Kidney epithelial cell (primary cell): ENCODE measurements around the gene MRPS6. TPM values are rescaled to one million over a fixed set of nuclear protein-coding genes. Genes with fewer than 3 reads are reported as not detected.

ENCODE experiments used
- DNase-seq: peaks from one replicate; pipeline ENCODE4 v3.0.0-alpha.2; 2010; ENCODE audit warnings: low read depth
- H3K27me3 ChIP-seq: 2 replicates; pipeline ENCODE4 v1.6.0; 2011; ENCODE audit warnings: low read length; ENCODE audit not compliant: control insufficient read depth, insufficient read depth
- H3K36me3 ChIP-seq: 2 replicates; pipeline ENCODE4 v1.5.1; 2011; ENCODE audit warnings: low read length; ENCODE audit not compliant: control insufficient read depth, insufficient read depth
- H3K4me3 ChIP-seq: 2 replicates; pipeline ENCODE4 v1.5.1; 2011; ENCODE audit warnings: low read depth, mild to moderate bottlenecking, control low read depth, low read length
- CTCF ChIP-seq: IDR thresholded peaks from 2 replicates; pipeline ENCODE4 v1.5.1; 2011; ENCODE audit warnings: mild to moderate bottlenecking, moderate library complexity, low read length, control low read depth, inconsistent platforms; ENCODE audit not compliant: insufficient read depth, poor library complexity, severe bottlenecking
- total RNA-seq: library from RNA; depleted of rRNA; stranded (reverse); fragments of >200 nt; gene quantifications from 2 replicates; pipeline ENCODE4 v1.2.3, GENCODE V29; 2015

Gene MRPS6
- total RNA-seq, 1 donor from 2014 or later, result 32.8 TPM

GRCh38 chr21:34031835-34032370 lies 41.5 kb upstream of the MRPS6 start:
- H3K36me3 ChIP-seq, result no peaks in the 10 kb centered on the region
- DNase-seq, result no peak
- TF ChIP-seq CTCF, result no peak

GRCh38 chr21:34034369-34035014 lies 38.9 kb upstream of the MRPS6 start:
- Histone ChIP-seq H3K36me3 (no peaks in the 10 kb centered on the region), H3K27me3 (no peaks in the 10 kb centered on the region), H3K4me3 (no peak overlapping the region)
- DNase-seq, result no peak
- no peak for TF ChIP-seq CTCF

More at GRCh38 chr21:34031835-34032370, 41.5 kb upstream of the MRPS6 start:
- Histone ChIP-seq H3K27me3 (no peaks in the 10 kb centered on the region), H3K4me3 (no peak overlapping the region)

GRCh38 chr21:34035619-34036354 lies 37.6 kb upstream of the MRPS6 start:
- no peak for TF ChIP-seq CTCF
- H3K36me3 ChIP-seq, result no peaks in the 10 kb centered on the region
- H3K4me3 ChIP-seq, result no peak overlapping the region
- DNase-seq, result no peak
- H3K27me3 ChIP-seq, result no peaks in the 10 kb centered on the region

GRCh38 chr21:34037009-34037795 lies 36.2 kb upstream of the MRPS6 start:
- no peak for TF ChIP-seq CTCF
- DNase-seq, result no peak

GRCh38 chr21:34039678-34040382 lies 33.5 kb upstream of the MRPS6 start:
- no peak overlapping the region for H3K4me3 ChIP-seq
- TF ChIP-seq CTCF, result no peak
- no peaks in the 10 kb centered on the region for H3K36me3 ChIP-seq
- no peak for DNase-seq
- no peaks in the 10 kb centered on the region for H3K27me3 ChIP-seq

More at GRCh38 chr21:34037009-34037795, 36.2 kb upstream of the MRPS6 start:
- Histone ChIP-seq H3K4me3 (no peak overlapping the region), H3K36me3 (no peaks in the 10 kb centered on the region), H3K27me3 (no peaks in the 10 kb centered on the region)
